GM18858 (cell line): ENCODE data around the gene SURF1.
"Not testable (repeated sequence)": the region's sequence is repeated elsewhere in the genome, so short reads cannot be mapped to it uniquely, and the experiment has no call there.

ENCODE experiments used
- ATAC-seq: cut with Tn5 transposase; IDR thresholded peaks from one replicate; pipeline ENCODE4 v1.9.1; 2021; ENCODE audit not compliant: unreplicated experiment

The SURF1 gene

DNA sequence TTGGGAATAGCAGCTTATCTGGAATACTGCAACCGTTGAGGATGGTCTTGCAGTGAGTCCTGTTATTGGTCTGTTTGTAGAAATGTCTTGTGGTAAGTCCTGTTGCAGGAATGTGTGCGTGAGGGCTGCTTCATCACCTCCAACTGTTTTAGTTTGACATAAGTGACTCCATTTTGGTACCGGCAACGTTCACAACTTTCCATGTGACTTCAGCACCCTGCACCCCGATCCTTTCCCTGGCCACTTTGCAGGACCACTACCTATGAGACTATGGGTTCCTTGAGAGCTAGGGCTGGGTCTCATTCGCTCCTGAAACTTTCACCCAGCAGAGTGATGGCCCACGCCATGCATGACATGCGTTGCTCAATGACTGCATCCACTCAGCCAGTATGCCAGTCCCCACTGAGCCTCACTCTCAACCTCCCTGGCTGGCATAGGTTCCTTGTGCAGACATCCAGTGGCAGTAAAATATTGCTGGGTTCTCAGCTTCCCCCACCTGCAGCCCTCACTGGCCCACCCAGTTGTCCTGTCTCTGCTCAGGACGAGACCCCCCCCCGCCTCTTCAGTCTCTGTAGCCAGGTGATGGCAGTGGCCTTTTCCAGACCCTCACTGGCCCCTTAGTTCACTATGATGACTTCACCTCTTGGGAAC is 28.3 kb downstream of the SURF1 start:
- ATAC-seq, result no peak

DNA sequence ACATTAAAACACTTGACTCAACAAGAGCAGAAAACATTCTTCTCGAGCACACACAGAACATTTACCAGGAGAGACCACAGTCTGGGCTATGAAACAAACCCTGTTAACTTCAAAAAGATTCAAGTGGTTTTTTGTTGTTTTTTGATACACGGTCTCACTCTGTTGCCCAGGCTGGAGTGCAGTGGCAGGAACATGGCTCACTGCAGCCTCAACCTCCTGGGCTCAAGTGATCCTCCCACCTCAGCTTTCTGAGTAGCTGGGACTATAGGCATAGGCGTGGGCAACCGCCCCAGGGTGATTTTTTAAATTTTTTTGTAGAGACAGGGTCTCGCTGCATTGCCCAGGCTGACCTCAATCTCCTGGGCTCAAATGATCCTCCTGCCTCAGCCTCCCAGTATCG is 29.3 kb downstream of the SURF1 start:
- not testable (repeated sequence) for ATAC-seq

- ATAC-seq, result no peak
These were observed 32.1 kb downstream of the SURF1 start for GRCh38 chr9:133323991-133324703.

GRCh38 chr9:133323211-133323610 is 33.1 kb downstream of the SURF1 start:
- no peak for ATAC-seq

DNA sequence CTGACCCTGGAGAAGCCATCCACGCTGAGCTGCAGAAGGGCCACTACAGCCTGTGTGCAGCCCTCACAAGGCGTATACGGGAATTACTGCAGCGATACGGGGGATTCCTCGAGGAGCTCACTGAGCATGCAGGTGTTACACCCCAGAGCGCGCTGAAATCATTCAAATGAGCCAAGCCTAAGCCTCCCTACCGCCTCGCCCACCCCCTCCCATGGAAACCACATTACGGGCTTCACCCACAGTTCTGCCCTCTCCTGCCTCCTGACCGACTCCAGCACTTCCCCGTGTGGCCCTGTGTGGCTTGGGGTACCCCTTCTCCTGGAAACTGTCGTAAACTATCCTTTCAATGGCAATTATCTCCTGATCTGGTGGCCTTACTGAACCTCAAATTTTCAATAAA is 33.6 kb downstream of the SURF1 start:
- ATAC-seq, result no peak

- ATAC-seq, result no peak
These were observed 34.8 kb downstream of the SURF1 start for GRCh38 chr9:133321411-133321935.

- no peak for ATAC-seq
These were observed 35.8 kb downstream of the SURF1 start for GRCh38 chr9:133320421-133320881.

GRCh38 chr9:133317551-133317950 is 38.7 kb downstream of the SURF1 start:
- ATAC-seq, result not testable (repeated sequence)

- no peak for ATAC-seq
These were observed 40.3 kb downstream of the SURF1 start for GRCh38 chr9:133315997-133316396.

DNA sequence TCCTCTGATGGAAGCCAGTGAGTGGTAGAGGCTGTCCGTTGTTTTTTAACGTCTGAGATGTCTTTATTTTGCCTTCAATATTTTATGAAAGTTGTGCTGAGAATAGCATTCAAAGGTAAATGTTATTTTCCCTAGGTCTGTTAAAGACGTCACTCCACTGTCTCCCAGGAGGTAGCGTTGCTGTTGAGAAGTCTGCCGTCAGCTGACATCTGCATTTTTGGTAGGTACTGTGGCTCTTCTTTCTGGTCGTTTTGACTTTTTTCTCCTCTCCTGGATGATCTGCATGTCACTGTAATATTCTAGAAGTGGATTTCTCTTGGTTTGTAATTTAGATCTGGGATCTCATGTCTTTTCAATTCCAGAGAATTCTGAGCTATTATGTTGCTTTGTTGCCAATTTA is 46.7 kb downstream of the SURF1 start:
- no peak for ATAC-seq

DNA sequence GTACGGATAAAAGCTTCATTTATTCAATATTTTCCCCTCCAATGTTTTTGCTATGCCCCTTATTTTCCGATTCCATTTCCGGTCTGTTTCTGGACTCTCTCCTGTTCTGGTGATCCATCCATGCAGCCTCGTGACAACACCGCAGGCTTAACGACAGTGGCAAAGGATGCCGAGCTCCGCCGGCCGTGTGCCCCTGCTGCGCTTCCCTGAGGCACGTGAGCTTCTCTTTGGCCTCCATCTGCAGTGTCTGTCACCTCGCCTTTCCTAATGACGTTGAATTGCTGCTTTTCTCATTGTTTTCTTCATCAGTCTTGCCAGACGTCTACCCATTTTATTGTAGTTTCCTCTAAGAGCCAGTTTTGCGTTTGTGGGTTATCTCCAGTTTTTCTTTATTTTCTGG is 49.0 kb downstream of the SURF1 start:
- ATAC-seq, result no peak

GRCh38 chr9:133306242-133307204 is 49.8 kb downstream of the SURF1 start:
- ATAC-seq, result no peak

DNA sequence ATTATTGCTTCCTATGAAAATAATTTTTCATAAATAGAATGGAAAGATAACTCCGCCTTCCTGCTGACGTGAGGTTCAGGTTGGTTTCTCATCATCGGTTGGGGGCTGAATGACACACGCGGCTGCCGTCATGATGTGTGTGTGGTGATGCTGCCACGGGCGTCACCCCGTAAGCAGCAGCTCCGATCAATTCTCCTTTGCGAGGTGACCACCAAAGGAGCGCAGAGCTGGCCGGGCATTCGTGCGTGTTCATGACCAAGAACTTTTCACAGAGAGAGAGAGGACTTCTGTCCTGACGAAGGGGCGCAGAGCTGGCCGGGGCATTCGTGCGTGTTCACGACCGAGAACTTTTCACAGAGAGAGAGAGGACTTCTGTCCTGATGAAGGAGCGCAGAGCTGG is 50.6 kb downstream of the SURF1 start:
- no peak for ATAC-seq

- no peak for ATAC-seq
These were observed 51.6 kb downstream of the SURF1 start for GRCh38 chr9:133304477-133305377.

GRCh38 chr9:133304158-133304470 is 52.2 kb downstream of the SURF1 start:
- no peak for ATAC-seq

GRCh38 chr9:133303266-133304157 is 52.8 kb downstream of the SURF1 start:
- no peak for ATAC-seq
